Measurements from ENCODE around the gene PDE9A. TPM values are rescaled to one million over a fixed set of nuclear protein-coding genes. Genes with fewer than 3 reads are reported as not detected.
A peak's percentile ranks its signal among the peaks of the same experiment; 100 is the strongest.

The PDE9A gene
- total RNA-seq, 4 donors from 2014 or later, result 26.7 to 30.6 (median 28.7) TPM

GRCh38 chr21:42684109-42684916 lies 30.9 kb downstream of the PDE9A start:
- TF ChIP-seq POLR2A (IDR thresholded peaks at IDR 0.05) (no peak), CTCF (IDR thresholded peaks at IDR 0.05) (no peak), EP300 (IDR thresholded peaks at IDR 0.05) (no peak)
- DNase-seq (ENCODE audit: low spot score in 2 of 2), result no peak
- H3K36me3 ChIP-seq, result peaks cover 0 to 45% (median 8%) of the 10 kb centered on the region in 3 donors
- no peaks in the 10 kb centered on the region for H3K9me3 ChIP-seq
- WGBS, 2 donors, result 54 to 57% methylated on average over 21 to 22 of the region's 22 CpGs
- H3K27me3 ChIP-seq, result no peaks in the 10 kb centered on the region
- peak overlapping the region in 1 of 4 donors; percentile 20 for H3K27ac ChIP-seq
- H3K4me1 ChIP-seq, result peaks cover 0 to 16% (median 10%) of the 10 kb centered on the region in 4 donors
- no peak overlapping the region for H3K4me3 ChIP-seq

GRCh38 chr21:42685036-42685435 lies 31.6 kb downstream of the PDE9A start:
- no peak for TF ChIP-seq EP300 (IDR thresholded peaks at IDR 0.05)
- TF ChIP-seq POLR2A (IDR thresholded peaks at IDR 0.05), result no peak
- no peak for TF ChIP-seq CTCF (IDR thresholded peaks at IDR 0.05)
- no peaks in the 10 kb centered on the region for H3K9me3 ChIP-seq
- H3K4me1 ChIP-seq, result peaks cover 0 to 16% (median 10%) of the 10 kb centered on the region in 4 donors
- H3K27me3 ChIP-seq, result no peaks in the 10 kb centered on the region
- peak overlapping the region in 1 of 4 donors; percentile 25 for H3K4me3 ChIP-seq
- DNase-seq (ENCODE audit: low spot score in 2 of 2), result no peak
- H3K36me3 ChIP-seq, result peaks cover 0 to 47% (median 8%) of the 10 kb centered on the region in 3 donors
- H3K27ac ChIP-seq, result peak overlapping the region in 1 of 4 donors; percentile 20
- 79 to 80% methylated on average over 33 of the region's 33 CpGs for WGBS, 2 donors

- peaks cover 2 to 52% (median 8%) of the 10 kb centered on the region in 3 donors for H3K36me3 ChIP-seq
- no peak for DNase-seq (ENCODE audit: low spot score in 2 of 2)
- no peaks in the 10 kb centered on the region for H3K27me3 ChIP-seq
- H3K4me3 ChIP-seq, result no peak overlapping the region
- H3K27ac ChIP-seq, result no peak overlapping the region
- WGBS, 2 donors, result 97 to 99% methylated on average over 41 of the region's 41 CpGs
- peaks cover 0 to 16% (median 10%) of the 10 kb centered on the region in 4 donors for H3K4me1 ChIP-seq
- TF ChIP-seq POLR2A (IDR thresholded peaks at IDR 0.05) (no peak), CTCF (IDR thresholded peaks at IDR 0.05) (no peak), EP300 (IDR thresholded peaks at IDR 0.05) (no peak)
- no peaks in the 10 kb centered on the region for H3K9me3 ChIP-seq
Measured at GRCh38 chr21:42685954-42686500, 32.6 kb downstream of the PDE9A start.

- WGBS, 2 donors, result 91 to 93% methylated on average over 18 of the region's 18 CpGs
- DNase-seq (ENCODE audit: low spot score in 2 of 2), result no peak
- Histone ChIP-seq H3K4me3 (no peak overlapping the region), H3K27me3 (no peaks in the 10 kb centered on the region), H3K4me1 (peaks cover 0 to 16% (median 10%) of the 10 kb centered on the region in 4 donors), H3K9me3 (no peaks in the 10 kb centered on the region), H3K27ac (no peak overlapping the region), H3K36me3 (peaks cover 2 to 69% (median 8%) of the 10 kb centered on the region in 3 donors)
- TF ChIP-seq EP300 (IDR thresholded peaks at IDR 0.05), result no peak
- no peak for TF ChIP-seq CTCF (IDR thresholded peaks at IDR 0.05)
- no peak for TF ChIP-seq POLR2A (IDR thresholded peaks at IDR 0.05)
Measured at GRCh38 chr21:42687796-42688195, 34.4 kb downstream of the PDE9A start.
